Activated naive CD4-positive, alpha-beta T cell (primary cell): ENCODE measurements around the gene SNRNP35.
A peak's percentile ranks its signal among the peaks of the same experiment; 100 is the strongest.
"Not testable (repeated sequence)": the region's sequence is repeated elsewhere in the genome, so short reads cannot be mapped to it uniquely, and the experiment has no call there.

Experiments used
- DNase-seq, 4 experiments: peaks; one replicate each; lab custom pipeline; 2025; lab: John Stamatoyannopoulos, UW

The SNRNP35 gene

GRCh38 chr12:123457980-123458779 lies at the start of gene SNRNP35:
Gene SNRNP35 (plus strand): TSS chr12:123458139. CDS start chr12:123465541, 7,402 bp downstream.
- DNase-seq, result peak; percentile 64 to 83 (median 81)

GRCh38 chr12:123408619-123409018 lies 49.3 kb upstream of the SNRNP35 start:
- DNase-seq, result not testable (repeated sequence)

GRCh38 chr12:123409284-123410040 lies 48.5 kb upstream of the SNRNP35 start:
- not testable (repeated sequence) for DNase-seq

GRCh38 chr12:123410041-123410412 lies 47.9 kb upstream of the SNRNP35 start:
- no peak for DNase-seq

- no peak for DNase-seq
Measured at GRCh38 chr12:123421314-123421713, 36.6 kb upstream of the SNRNP35 start.

GRCh38 chr12:123427036-123427769 lies 30.7 kb upstream of the SNRNP35 start:
- DNase-seq, result no peak

- DNase-seq, result no peak
Measured at GRCh38 chr12:123428591-123428990, 29.3 kb upstream of the SNRNP35 start.

- DNase-seq, result not testable (repeated sequence)
Measured at GRCh38 chr12:123429101-123429500, 28.8 kb upstream of the SNRNP35 start.

GRCh38 chr12:123431951-123432817 lies 25.8 kb upstream of the SNRNP35 start:
- DNase-seq, result not testable (repeated sequence)

- DNase-seq, result no peak
Measured at GRCh38 chr12:123433615-123434014, 24.3 kb upstream of the SNRNP35 start.

GRCh38 chr12:123435636-123436016 lies 22.3 kb upstream of the SNRNP35 start:
- DNase-seq, result no peak

GRCh38 chr12:123436017-123436964 lies 21.6 kb upstream of the SNRNP35 start, which contains the start of gene RILPL2:
Gene RILPL2 (minus strand): TSS chr12:123436684. CDS start chr12:123436420, 264 bp downstream.
- DNase-seq, result peak; percentile 68 to 80 (median 76)

GRCh38 chr12:123441523-123442164 lies 16.3 kb upstream of the SNRNP35 start:
- no peak for DNase-seq

- DNase-seq, result no peak
Measured at GRCh38 chr12:123442774-123443173, 15.2 kb upstream of the SNRNP35 start.

GRCh38 chr12:123444092-123445026 lies 13.6 kb upstream of the SNRNP35 start:
- DNase-seq, result no peak

GRCh38 chr12:123445388-123446332 lies 12.3 kb upstream of the SNRNP35 start:
- no peak for DNase-seq

GRCh38 chr12:123446333-123446713 lies 11.6 kb upstream of the SNRNP35 start:
- DNase-seq, result no peak
